HG02885 (cell line): Measurements from ENCODE around the gene C21orf91.
A peak's percentile ranks its signal among the peaks of the same experiment; 100 is the strongest.
"Not testable (repeated sequence)": the region's sequence is repeated elsewhere in the genome, so short reads cannot be mapped to it uniquely, and the experiment has no call there.

Experiments
- ATAC-seq: cut with Tn5 transposase; IDR thresholded peaks from one replicate; pipeline ENCODE4 v1.9.1; 2021; ENCODE audit warnings: mild to moderate bottlenecking; ENCODE audit not compliant: unreplicated experiment, poor library complexity

The C21orf91 gene

GRCh38 chr21:17781524-17781923, 37.6 kb downstream of the C21orf91 start:
- ATAC-seq: no peak

- ATAC-seq: peak; percentile 41
Observed at GRCh38 chr21:17780539-17780938, 38.6 kb downstream of the C21orf91 start.

- ATAC-seq: no peak
Observed at GRCh38 chr21:17779980-17780379, 39.2 kb downstream of the C21orf91 start.

- no peak for ATAC-seq
Observed at GRCh38 chr21:17779496-17779895, 39.7 kb downstream of the C21orf91 start.

- no peak for ATAC-seq
Observed at GRCh38 chr21:17777072-17777765, 41.9 kb downstream of the C21orf91 start.

- ATAC-seq: peak; percentile 58
Observed at GRCh38 chr21:17775431-17776126, 43.6 kb downstream of the C21orf91 start.

GRCh38 chr21:17775021-17775420, 44.1 kb downstream of the C21orf91 start:
- ATAC-seq: not testable (repeated sequence)

GRCh38 chr21:17769447-17769845, 49.7 kb downstream of the C21orf91 start:
- ATAC-seq: no peak

GRCh38 chr21:17768840-17769446, 50.2 kb downstream of the C21orf91 start:
- no peak for ATAC-seq

GRCh38 chr21:17765207-17765606, 53.9 kb downstream of the C21orf91 start:
- no peak for ATAC-seq

GRCh38 chr21:17763288-17764037, 55.7 kb downstream of the C21orf91 start:
- no peak for ATAC-seq

- no peak for ATAC-seq
Observed at GRCh38 chr21:17759511-17760178, 59.5 kb downstream of the C21orf91 start.

GRCh38 chr21:17758683-17759082, 60.5 kb downstream of the C21orf91 start:
- no peak for ATAC-seq

GRCh38 chr21:17757671-17758070, 61.5 kb downstream of the C21orf91 start:
- no peak for ATAC-seq

GRCh38 chr21:17753736-17754135, 65.4 kb downstream of the C21orf91 start:
- no peak for ATAC-seq

GRCh38 chr21:17752171-17752570, 67.0 kb downstream of the C21orf91 start:
- no peak for ATAC-seq

GRCh38 chr21:17746920-17747319, 72.2 kb downstream of the C21orf91 start:
- ATAC-seq: no peak

GRCh38 chr21:17745086-17745485, 74.1 kb downstream of the C21orf91 start:
- no peak for ATAC-seq

- ATAC-seq: no peak
Observed at GRCh38 chr21:17742940-17743592, 76.1 kb downstream of the C21orf91 start.

- ATAC-seq: no peak
Observed at GRCh38 chr21:17742181-17742580, 77.0 kb downstream of the C21orf91 start.
